ENCODE data around the gene DCP1B. TPM values are rescaled to one million over a fixed set of nuclear protein-coding genes. Genes with fewer than 3 reads are reported as not detected.

The DCP1B gene
- polyA plus RNA-seq, 2 of the 4 experiments (the other 2 are of a cell fraction), result 7.7 to 19.2 TPM

DNA sequence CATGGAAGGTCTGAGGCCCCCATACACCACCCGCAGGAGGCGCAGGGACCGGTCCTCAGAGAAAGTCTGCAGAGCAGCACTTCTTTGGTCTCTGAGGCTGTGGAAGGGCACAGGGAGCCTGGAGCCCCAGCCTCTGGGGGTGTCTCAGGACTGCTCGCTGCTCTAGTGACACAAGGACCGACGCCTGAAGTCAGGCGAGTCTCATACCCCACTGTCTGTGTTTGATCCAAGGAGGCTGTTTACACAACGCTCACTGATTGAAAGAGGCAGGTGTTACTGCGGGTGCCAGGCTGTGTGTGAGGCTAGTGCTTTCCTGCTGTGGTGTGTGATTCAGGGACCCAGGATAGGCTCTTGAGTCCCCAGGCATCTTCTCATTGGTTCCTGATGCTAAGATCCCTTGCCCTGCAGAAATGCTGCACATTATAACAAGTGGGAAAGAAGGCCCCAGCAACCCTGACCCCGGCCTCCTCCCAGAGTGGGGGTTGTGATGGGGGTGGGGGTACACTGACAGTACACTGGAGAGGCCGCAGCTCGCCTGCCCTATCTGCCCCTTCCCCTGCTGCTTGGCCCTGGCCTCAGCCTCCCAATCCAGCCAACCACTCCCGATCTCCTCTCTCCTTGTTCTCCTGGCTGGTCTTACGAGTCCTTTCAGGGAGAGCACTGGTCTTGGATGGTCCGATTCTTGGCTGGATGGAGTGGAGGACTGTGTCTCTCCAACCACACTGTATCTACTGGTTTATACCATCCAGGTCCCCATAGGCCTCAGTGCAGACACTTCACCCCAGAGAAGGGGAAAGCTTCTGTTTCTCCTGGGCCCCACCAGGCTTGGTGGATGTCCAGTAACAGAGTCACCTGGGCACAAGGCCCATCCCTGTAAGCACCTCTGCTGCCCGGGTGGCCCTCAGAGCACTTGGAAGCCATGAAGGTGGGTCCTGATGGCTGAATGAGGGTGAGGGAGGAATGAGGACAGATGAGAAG lies 92.4 kb downstream of the DCP1B start:
- DNase-seq (ENCODE audit: low read depth in 1 of 2, low spot score in 1 of 2), result no peak
- ATAC-seq, result no peak
- FAIRE-seq, result no peak
- POLR2A ChIA-PET, result no interaction called here
- Histone ChIP-seq H3K9me3 (no peaks in the 10 kb centered on the region; the same call in 2 of the 3 replicates), H3K4me3 (no peak overlapping the region), H3K4me2 (no peak overlapping the region), H3K27ac (no peak overlapping the region), H3K4me1 (no peaks in the 10 kb centered on the region)
- WGBS (ENCODE audit: missing lambda C conversion rate), result 70% methylated on average over 16 of the region's 16 CpGs
- no peak for TF ChIP-seq ESRRA (IDR thresholded peaks at IDR 0.05; ENCODE audit: borderline replicate concordance, low read length)
- CTCF ChIA-PET, result interaction anchor here (0.6 to 1.8 kb wide), 2 partner anchors 54 to 121 kb away, joined by 3 to 4 read pairs; no protein-coding TSS in a partner anchor

DNA sequence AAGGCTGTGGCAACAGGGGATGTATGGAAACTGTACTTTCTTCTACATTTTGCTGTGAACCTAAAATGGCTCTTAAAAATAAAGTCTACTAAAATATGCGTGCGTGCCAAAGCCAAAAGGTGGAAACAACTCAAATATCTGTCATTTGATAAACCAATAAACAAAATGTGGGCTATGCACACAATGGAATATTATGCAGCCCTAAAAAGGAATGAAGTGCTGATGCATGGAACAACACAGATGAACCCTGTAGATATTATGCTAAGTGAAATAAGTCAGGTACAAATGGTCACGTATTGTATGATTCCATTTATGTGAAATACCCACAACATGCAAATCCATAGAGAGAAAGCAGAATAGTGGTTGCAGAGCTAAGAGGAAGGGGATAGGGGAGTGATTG lies 93.8 kb downstream of the DCP1B start:
- Histone ChIP-seq H3K4me2 (no peak overlapping the region), H3K4me1 (no peaks in the 10 kb centered on the region), H3K9me3 (peaks cover 6% of the 10 kb centered on the region; the same call in 2 of the 3 replicates), H3K4me3 (no peak overlapping the region), H3K27ac (no peak overlapping the region)
- ChIA-PET POLR2A (no interaction called here), CTCF (interaction anchor here (1.8 kb wide), 1 partner anchor 119 kb away, joined by 4 read pairs; no protein-coding TSS in a partner anchor)
- no peak for FAIRE-seq
- no peak for TF ChIP-seq FOXS1 (CRISPR knock-in tag; IDR thresholded peaks at IDR 0.05)
- TF ChIP-seq CHD2 (IDR thresholded peaks at IDR 0.05; ENCODE audit: low read length, partially characterized antibody), result no peak
- TF ChIP-seq JUNB (IDR thresholded peaks at IDR 0.05), result no peak
- TF ChIP-seq RNF2 (IDR thresholded peaks at IDR 0.05; ENCODE audit: borderline replicate concordance, low read depth), result no peak
- no peak for TF ChIP-seq EHF (CRISPR knock-in tag; IDR thresholded peaks at IDR 0.05)
- TF ChIP-seq, protein P1, sequence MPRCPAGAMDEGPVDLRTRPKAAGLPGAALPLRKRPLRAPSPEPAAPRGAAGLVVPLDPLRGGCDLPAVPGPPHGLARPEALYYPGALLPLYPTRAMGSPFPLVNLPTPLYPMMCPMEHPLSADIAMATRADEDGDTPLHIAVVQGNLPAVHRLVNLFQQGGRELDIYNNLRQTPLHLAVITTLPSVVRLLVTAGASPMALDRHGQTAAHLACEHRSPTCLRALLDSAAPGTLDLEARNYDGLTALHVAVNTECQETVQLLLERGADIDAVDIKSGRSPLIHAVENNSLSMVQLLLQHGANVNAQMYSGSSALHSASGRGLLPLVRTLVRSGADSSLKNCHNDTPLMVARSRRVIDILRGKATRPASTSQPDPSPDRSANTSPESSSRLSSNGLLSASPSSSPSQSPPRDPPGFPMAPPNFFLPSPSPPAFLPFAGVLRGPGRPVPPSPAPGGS (IDR thresholded peaks at IDR 0.05), result no peak
- TF ChIP-seq, protein P2, sequence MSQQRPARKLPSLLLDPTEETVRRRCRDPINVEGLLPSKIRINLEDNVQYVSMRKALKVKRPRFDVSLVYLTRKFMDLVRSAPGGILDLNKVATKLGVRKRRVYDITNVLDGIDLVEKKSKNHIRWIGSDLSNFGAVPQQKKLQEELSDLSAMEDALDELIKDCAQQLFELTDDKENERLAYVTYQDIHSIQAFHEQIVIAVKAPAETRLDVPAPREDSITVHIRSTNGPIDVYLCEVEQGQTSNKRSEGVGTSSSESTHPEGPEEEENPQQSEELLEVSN (IDR thresholded peaks at IDR 0.05; ENCODE audit: borderline replicate concordance, low read depth), result no peak
- no peak for TF ChIP-seq HDAC2 (IDR thresholded peaks at IDR 0.05)
- TF ChIP-seq KDM5A (IDR thresholded peaks at IDR 0.05), result no peak
- no peak for TF ChIP-seq HEYL (CRISPR knock-in tag; IDR thresholded peaks at IDR 0.05)
- TF ChIP-seq MAX (IDR thresholded peaks at IDR 0.05), result no peak
- TF ChIP-seq HOXB13 (CRISPR knock-in tag; IDR thresholded peaks at IDR 0.05; ENCODE audit: low read depth), result no peak
- TF ChIP-seq EHMT2 (IDR thresholded peaks at IDR 0.05; ENCODE audit: low read depth), result no peak
- no peak for TF ChIP-seq CBX2 (IDR thresholded peaks at IDR 0.05; ENCODE audit: borderline replicate concordance, low read depth)
- no peak for TF ChIP-seq POLR2AphosphoS2 (conservative IDR thresholded peaks at IDR 0.05; ENCODE audit: low read length)
- no peak for TF ChIP-seq USF2 (IDR thresholded peaks at IDR 0.05)
- no peak for TF ChIP-seq ZFP36 (IDR thresholded peaks at IDR 0.05; ENCODE audit: borderline replicate concordance, partially characterized antibody)
- no peak for TF ChIP-seq CBX8 (IDR thresholded peaks at IDR 0.05)
- TF ChIP-seq CHD4 (IDR thresholded peaks at IDR 0.05; ENCODE audit: borderline replicate concordance), result no peak
- 30% methylated on average over 3 of the region's 3 CpGs for WGBS (ENCODE audit: missing lambda C conversion rate)
- no peak for DNase-seq (ENCODE audit: low read depth in 1 of 2, low spot score in 1 of 2)
- ATAC-seq, result no peak

GRCh38 chr12:1908758-1909157 lies 95.5 kb downstream of the DCP1B start:
- H3K9me3 ChIP-seq, result peaks cover 23% of the 10 kb centered on the region
- POLR2A ChIA-PET, result no interaction called here
- no peak overlapping the region for H3K4me2 ChIP-seq
- H3K4me3 ChIP-seq, result no peak overlapping the region
- H3K27ac ChIP-seq, result no peak overlapping the region
- ATAC-seq (no peak), FAIRE-seq (no peak), DNase-seq (ENCODE audit: low read depth in 1 of 2, low spot score in 1 of 2) (no peak)
- H3K4me1 ChIP-seq, result no peaks in the 10 kb centered on the region
- no peak for TF ChIP-seq MAFK (IDR thresholded peaks at IDR 0.05; ENCODE audit: partially characterized antibody)
- TF ChIP-seq MYC (IDR thresholded peaks at IDR 0.05; ENCODE audit: borderline replicate concordance, low read length), result no peak
- TF ChIP-seq NR3C1 (IDR thresholded peaks at IDR 0.05), result no peak
- TF ChIP-seq, protein P1 (IDR thresholded peaks at IDR 0.05), result no peak
- no peak for TF ChIP-seq CEBPB (IDR thresholded peaks at IDR 0.05)
- TF ChIP-seq, protein P3, sequence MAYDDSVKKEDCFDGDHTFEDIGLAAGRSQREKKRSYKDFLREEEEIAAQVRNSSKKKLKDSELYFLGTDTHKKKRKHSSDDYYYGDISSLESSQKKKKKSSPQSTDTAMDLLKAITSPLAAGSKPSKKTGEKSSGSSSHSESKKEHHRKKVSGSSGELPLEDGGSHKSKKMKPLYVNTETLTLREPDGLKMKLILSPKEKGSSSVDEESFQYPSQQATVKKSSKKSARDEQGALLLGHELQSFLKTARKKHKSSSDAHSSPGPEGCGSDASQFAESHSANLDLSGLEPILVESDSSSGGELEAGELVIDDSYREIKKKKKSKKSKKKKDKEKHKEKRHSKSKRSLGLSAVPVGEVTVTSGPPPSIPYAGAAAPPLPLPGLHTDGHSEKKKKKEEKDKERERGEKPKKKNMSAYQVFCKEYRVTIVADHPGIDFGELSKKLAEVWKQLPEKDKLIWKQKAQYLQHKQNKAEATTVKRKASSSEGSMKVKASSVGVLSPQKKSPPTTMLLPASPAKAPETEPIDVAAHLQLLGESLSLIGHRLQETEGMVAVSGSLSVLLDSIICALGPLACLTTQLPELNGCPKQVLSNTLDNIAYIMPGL (CRISPR knock-in tag; IDR thresholded peaks at IDR 0.05; ENCODE audit: borderline replicate concordance), result no peak
- no peak for TF ChIP-seq SREBF2 (IDR thresholded peaks at IDR 0.05)
- CTCF ChIA-PET, result no interaction called here
- 92% methylated on average over 22 of the region's 26 CpGs for WGBS (ENCODE audit: missing lambda C conversion rate)
